MV-4-11 (cell line): Measurements from ENCODE around the gene DGLUCY.
"Not testable (repeated sequence)": the region's sequence is repeated elsewhere in the genome, so short reads cannot be mapped to it uniquely, and the experiment has no call there.

Source experiments
- DNase-seq: peaks from one replicate; lab custom pipeline; 2025; lab: John Stamatoyannopoulos, UW

The DGLUCY gene

DNA sequence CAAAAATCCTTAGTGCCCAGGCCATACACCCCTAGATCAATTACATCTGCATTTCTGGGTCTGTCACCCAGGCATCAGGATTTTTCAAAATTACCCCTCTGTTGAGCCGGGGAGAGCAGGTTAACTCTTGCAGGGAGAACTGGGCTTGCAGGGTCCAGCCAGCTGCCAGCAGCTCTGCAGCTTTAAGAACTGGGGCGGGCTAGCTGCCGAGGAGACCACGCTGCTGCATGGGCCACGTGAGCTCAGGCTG, at the start of gene DGLUCY:
TSS of gene DGLUCY (plus strand) at position 245 of the 250 bp plus-strand sequence. CDS start 46,222 bp downstream, outside the sequence.
- peak; percentile 72 for DNase-seq

DNA sequence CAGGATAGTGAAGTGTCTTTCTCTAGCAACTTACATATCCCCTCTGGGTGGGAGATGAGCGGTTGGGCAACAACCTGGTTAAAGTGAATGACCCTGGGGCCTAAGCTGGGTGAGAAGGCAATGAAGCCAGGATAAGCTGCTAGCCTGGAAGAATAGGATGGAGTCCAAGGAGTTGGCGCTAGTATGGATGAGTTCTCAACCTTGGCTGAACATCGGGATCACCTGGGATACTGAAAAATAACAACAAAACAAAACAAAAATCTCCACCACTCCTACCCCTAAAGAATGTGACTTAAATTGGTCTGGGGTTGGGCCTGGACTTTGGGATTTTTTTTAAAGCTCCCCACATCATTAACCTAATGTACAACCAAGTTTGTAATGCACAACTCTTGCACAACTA, 48.6 kb upstream of the DGLUCY start:
- no peak for DNase-seq

DNA sequence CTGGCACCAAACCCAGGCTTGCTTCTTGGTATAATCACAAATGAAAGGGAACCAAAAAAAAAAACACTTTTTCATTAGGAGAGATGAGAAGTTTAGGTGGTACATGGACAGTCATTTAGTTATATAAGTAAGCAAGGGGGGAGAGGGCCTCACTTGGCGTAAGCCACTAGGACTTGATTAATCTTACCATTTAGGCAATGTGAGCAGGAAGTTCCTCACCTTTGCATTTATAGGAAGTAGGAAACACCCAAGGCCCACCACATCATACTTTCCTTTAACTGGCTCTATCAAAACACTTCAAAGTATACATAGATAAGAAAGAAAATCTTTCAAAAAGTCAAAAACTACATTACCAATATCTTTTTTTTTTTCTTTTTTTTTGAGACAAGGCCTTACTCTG, 46.7 kb upstream of the DGLUCY start:
- DNase-seq = peak; percentile 22

- peak; percentile 30 for DNase-seq
Measured at GRCh38 chr14:91068642-91069041, 45.2 kb upstream of the DGLUCY start.

- DNase-seq = no peak
Measured at GRCh38 chr14:91070572-91070971, 43.3 kb upstream of the DGLUCY start.

GRCh38 chr14:91075553-91075952, 38.3 kb upstream of the DGLUCY start:
- DNase-seq = no peak

DNA sequence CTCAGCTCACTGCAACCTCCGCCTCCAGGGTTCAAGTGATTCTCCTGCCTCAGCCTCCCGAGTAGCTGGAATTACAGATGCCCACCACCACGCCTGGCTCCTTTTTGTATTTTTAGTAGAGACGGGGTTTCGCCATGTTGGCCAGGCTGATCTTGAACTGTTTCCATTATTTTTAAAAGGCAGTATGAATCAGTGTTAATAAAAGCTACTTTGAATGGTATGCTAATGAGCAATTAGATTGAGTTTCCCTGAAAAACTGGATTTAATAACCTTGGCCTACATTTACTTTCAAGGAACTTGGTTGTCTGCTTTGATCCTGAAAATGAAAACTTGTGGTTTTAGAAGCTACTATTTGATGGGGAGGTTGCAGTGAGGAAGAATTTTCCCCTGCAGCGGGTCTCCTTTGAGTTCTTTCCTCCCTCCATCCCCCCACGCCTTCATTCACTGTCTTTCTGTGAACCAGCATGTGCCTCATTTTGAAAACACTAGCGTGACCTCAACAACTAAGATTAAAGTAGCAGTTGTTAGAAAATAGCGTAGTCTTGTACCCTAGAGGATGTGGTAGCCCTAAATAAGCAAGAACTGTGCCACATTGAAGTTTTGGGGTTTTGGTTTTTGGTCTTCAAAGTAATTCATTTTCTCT, 35.7 kb upstream of the DGLUCY start:
- DNase-seq = peak; percentile 74

- no peak for DNase-seq
Measured at GRCh38 chr14:91080071-91080470, 33.8 kb upstream of the DGLUCY start.

GRCh38 chr14:91082282-91082681, 31.6 kb upstream of the DGLUCY start:
- no peak for DNase-seq

- DNase-seq = no peak
Measured at GRCh38 chr14:91084516-91084915, 29.4 kb upstream of the DGLUCY start.

DNA sequence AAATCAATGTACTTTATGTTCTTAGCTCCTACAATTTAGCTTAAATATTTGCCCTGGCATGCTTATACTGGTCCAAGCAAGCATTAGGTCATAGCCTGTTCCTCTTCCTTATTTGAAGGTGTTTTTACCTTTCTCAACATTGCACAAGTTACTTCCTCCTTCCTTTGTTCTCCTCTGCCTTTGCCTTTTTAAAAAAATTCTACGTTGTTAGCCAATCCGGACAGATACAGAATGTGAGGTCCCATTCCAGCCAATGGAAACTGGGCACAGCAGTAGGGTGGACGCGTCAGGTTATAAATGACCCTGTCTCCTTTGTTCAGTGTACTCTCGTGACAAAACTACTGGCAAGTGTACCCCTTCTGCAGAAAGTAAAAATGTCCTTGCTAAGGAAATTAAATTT, 26.4 kb upstream of the DGLUCY start:
- not testable (repeated sequence) for DNase-seq

DNA sequence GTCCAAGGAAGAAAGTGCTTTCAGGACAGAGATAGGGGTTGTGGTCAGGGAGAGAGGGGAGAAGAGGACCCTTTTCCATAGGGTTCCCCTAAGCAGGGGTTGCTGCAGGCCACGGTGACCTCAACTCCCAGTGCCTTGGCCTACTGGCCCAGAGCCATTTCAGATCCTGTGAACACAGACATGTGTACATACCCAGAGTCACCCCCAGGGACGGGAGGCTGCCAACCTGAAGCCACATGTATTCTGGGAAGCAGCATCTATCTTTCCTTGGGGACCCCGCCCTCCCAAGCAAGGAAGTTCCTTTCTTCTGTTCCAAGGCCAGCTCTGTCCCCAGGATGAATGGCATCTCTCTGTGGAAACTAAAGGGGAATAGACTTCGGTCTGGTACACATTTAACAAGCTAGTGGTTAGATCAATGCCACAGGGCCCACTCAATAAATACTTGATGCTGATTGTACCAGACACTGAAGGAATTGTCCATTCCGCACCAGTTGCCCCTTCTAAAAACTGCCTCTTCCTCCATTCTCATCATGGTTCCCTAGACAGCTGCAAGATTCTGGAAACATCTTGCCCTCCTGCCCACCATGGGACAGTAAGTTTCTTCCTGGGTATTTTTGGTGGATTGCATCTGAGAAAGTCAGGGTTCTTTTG, 25.2 kb upstream of the DGLUCY start:
- DNase-seq = no peak

DNA sequence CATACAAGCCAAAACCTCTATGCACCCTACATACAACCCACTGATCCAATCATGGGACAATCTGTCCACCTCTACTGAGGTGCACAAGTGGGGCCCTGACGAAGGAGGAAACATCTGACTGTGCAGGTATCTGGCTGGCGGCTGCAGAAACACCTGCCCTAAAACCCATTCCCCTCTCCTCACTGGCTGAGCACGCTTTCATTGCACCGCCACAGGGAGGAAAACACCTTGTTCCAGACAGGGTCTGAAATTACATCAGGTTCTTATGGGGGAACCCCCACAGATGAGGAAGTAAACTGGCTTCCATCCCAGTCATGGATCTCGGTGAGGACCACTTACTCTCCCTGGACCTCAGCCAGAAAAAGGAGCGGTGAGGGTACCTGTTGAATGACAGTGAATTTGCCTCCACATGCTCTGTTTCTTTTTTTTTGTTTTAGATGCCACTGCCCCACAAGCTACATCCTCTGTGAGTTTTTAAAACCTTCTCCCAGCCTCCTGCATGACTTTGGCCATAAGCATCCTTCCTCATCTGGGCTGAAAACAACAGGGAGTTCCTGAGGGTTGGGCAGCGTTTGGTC, 23.8 kb upstream of the DGLUCY start:
- DNase-seq = no peak

DNA sequence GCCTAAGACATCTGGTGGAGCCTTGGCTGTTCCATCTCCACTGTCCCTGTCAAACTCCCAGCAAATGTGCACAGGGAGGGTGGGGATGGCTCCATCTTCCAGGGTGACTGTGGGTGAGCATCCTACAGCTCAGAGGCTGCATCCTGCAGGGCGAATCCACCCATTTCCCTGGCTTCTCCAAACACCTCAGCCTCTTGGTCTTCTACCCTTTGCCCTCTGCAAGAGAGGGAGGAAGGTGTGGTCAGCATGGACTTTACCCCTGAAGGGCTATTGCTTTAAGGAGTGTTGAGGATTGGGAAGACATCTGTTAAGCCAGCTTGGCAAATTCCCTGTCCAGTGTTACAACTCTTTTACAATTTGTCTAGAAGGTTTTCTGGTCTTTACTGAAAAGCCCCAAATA, 23.1 kb upstream of the DGLUCY start:
- DNase-seq = no peak

- DNase-seq = no peak
Measured at GRCh38 chr14:91092073-91092472, 21.8 kb upstream of the DGLUCY start.

DNA sequence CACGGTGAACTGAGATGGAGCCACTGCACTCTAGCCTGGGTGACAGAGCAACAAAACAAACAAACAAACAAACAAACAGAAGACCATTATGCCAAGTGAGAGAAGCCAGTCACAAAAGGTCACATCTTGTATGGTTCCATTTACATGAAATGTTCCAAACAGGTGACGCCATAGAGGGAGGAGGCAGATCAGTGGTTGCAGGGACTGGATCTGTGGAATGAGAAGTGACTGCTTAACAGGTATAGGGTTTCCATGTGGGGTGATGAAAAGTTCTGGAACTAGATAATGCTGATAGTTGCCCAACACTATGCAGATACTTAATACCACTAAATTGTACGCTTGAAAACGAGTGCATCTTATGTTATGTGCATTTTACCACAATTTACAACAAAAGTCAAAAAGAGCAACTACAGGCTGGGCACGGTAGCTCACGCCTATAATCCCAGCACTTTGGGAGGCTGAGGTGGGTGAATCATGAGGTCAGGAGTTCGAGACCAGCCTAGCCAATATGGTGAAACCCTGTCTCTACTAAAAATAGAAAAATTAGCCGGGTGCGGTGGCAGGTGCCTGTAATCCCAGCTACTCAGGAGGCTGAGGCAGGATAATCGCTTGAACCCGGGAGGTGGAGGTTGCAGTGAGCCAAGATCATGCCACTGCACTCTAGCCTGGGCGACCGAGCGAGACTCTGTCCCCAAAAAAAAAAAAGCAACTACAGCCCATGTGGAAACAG, 20.0 kb upstream of the DGLUCY start:
- peak; percentile 5 for DNase-seq

GRCh38 chr14:91094772-91095171, 19.1 kb upstream of the DGLUCY start:
- DNase-seq = no peak

DNA sequence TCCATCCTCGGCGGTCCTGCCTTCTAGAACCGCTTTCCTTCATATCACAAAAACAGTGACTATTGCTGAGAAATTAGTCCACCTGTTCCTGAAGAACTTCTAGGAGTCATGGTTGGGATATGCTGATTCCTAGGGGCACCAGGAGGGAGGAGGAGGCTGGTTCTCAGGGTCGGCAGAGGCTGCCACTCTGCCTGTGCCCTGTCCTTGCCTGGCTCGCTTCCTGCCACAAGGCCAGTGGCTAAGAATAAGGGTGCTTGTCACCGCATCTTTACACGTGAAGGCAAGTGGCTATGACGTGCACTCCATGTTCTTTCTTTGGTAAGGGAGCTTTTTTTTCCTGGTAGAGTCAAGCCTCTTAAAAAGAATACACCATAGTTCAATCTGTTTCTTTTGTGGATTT, 18.7 kb upstream of the DGLUCY start:
- no peak for DNase-seq

DNA sequence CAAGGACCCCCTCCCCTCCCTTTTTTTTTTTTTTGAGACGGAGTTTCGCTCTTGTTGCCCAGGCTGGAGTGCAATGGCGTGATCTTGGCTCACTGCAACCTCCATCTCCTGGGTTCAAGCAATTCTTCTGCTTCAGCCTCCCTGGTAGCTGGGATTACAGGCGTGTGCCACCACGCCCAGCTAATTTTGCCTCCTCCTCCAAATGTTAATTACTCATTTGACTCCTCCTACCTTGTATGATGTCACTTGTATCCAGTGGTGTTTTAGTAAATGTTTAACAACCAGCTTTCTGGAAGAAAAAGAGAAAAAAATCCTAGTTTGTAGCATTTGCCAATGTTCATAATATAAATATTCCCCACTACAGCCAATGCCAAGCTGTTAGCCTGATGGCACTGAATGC, 16.2 kb upstream of the DGLUCY start:
- not testable (repeated sequence) for DNase-seq

GRCh38 chr14:91098591-91098990, 15.3 kb upstream of the DGLUCY start:
- DNase-seq = no peak

- no peak for DNase-seq
Measured at GRCh38 chr14:91100102-91100501, 13.8 kb upstream of the DGLUCY start.

GRCh38 chr14:91103116-91103515, 10.8 kb upstream of the DGLUCY start:
- DNase-seq = no peak

DNA sequence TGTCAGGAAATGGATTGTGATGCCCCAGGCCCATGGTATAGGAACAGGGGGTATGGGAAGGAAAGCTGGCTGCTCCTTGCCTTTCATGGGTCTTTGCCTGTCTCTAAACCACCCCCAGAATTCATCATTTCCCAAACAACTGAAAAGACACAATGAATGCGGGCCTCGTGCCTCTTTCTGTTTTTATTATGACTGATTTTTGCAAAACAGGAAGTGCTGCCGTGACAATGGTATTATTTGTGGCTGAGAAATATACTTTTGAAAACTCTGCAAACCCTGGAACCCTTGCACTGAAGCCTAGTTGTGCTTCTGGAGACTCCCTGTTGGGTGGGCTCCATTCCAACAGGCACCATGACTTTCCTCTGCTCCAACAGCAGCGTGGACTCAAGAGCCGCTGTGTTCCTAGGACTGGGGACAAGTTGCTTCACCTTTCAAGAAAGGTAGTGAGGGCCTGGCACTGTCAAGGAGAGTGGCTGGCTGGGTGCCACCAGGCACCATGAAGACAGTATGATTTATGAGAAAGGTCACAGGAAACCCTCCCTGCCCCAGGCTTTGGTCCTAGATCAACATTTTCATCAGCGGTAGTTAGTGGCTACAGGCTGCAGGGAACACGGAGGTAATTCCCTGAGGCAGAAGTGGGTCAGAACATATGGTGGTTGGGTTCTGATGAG, 4.8 kb upstream of the DGLUCY start:
- peak; percentile 60 for DNase-seq
